ENCODE data around the gene SPR. TPM values are rescaled to one million over a fixed set of nuclear protein-coding genes. Genes with fewer than 3 reads are reported as not detected.
A peak's percentile ranks its signal among the peaks of the same experiment; 100 is the strongest.

Gene SPR
- total RNA-seq, 4 donors from 2014 or later: 30.3 to 57.0 (median 50.3) TPM

DNA sequence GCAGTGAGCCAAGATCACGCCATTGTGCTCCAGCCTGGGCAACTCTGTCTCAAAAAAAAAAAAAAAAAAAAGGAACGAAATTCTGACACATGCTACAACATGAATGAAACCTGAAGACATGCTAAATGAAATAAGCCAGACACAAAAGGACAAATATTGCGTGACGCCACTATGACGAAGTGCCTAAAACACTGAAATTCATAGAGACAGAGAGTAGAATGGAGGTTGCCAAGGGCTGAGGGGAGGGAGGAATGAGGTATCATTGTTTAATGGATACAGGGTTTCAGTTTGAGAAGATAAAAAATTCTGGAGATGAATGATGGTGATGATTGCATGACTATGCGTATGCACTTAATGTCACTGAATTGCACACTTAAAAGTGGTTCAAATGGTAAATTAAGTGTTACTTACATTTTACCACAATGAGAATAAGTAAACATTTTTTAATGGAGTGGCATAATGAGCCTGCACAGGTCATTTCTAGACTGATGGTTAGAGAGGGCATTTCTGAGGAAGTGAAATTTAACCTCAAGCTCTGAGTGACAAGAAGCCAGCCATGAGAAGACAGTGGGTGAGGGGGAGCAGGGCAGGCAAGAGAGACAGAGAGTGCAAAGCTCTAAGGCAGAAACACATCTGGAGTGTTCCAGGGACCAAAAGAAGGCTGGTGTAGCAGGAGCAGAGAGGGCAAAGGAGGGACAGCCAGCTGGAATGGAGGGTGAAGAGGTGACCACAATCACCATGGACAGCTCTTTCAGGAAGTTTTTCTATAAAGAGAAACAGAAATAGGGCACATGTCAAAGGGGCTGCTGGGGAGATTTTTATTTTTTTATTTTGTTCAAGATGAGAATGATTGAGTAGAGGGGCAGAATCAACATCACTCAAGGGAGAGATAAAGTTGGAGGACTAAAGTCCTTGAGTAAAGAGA, 40.8 kb upstream of the SPR start:
- no peak overlapping the region for H3K27ac ChIP-seq (replicated peaks in 1 of 4)
- no peak overlapping the region for H3K4me3 ChIP-seq
- intact Hi-C loops (cut with DNase I): no loop called here
- no peaks in the 10 kb centered on the region for H3K36me3 ChIP-seq
- 81% methylated on average over 6 of the region's 6 CpGs for WGBS
- peaks cover 0 to 19% (median 0%) of the 10 kb centered on the region in 4 donors for H3K27me3 ChIP-seq
- no peaks in the 10 kb centered on the region for H3K9me3 ChIP-seq
- peak; percentile 26 for DNase-seq (ENCODE audit: extremely low spot score)
- H3K4me1 ChIP-seq: no peaks in the 10 kb centered on the region
- TF ChIP-seq EP300 (IDR thresholded peaks at IDR 0.05) (no peak), POLR2A (IDR thresholded peaks at IDR 0.05; ENCODE audit: low read depth) (no peak), POLR2AphosphoS5 (IDR thresholded peaks at IDR 0.05) (no peak)
- TF ChIP-seq, protein P1, sequence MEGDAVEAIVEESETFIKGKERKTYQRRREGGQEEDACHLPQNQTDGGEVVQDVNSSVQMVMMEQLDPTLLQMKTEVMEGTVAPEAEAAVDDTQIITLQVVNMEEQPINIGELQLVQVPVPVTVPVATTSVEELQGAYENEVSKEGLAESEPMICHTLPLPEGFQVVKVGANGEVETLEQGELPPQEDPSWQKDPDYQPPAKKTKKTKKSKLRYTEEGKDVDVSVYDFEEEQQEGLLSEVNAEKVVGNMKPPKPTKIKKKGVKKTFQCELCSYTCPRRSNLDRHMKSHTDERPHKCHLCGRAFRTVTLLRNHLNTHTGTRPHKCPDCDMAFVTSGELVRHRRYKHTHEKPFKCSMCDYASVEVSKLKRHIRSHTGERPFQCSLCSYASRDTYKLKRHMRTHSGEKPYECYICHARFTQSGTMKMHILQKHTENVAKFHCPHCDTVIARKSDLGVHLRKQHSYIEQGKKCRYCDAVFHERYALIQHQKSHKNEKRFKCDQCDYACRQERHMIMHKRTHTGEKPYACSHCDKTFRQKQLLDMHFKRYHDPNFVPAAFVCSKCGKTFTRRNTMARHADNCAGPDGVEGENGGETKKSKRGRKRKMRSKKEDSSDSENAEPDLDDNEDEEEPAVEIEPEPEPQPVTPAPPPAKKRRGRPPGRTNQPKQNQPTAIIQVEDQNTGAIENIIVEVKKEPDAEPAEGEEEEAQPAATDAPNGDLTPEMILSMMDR (IDR thresholded peaks at IDR 0.05): no peak

DNA sequence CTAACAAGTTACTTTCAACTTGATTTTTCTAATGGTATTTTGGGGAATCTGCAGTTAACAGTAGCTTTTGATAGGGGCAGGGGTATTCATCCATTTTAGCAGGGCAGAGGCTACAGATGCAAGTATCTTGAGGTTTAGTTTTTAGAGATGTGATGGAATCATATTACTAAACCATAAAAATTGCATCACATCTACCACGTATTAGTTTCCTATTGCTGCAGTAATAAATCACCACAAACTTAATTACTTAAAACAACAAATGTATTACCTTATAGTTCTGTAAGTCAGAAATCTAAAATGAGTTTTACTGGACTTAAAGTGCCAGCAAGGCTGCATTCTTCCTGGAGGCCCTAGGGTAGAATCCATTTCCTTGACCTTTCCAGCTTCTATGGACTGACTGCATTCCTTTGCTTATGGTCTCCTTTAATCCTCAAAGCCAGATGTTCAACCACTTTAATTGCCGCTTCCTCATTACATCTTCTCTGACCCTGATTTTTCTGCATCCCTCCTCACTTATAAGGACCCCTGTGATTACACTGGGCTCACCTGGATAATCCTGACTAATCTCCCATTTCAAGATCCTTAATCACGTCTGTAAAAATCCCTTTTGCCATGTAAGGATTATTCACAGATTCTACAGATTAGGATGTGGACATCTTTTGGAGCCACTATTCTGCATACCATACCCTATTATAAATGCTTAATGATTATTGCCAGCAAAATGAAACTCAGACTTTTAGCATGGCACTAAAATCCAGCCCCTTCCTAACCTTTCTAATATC, 39.5 kb upstream of the SPR start:
- DNase-seq (ENCODE audit: extremely low spot score): peak; percentile 3
- no peaks in the 10 kb centered on the region for H3K4me1 ChIP-seq
- H3K27ac ChIP-seq (replicated peaks in 1 of 4): no peak overlapping the region
- TF ChIP-seq EP300 (IDR thresholded peaks at IDR 0.05) (no peak), POLR2AphosphoS5 (IDR thresholded peaks at IDR 0.05) (no peak), POLR2A (IDR thresholded peaks at IDR 0.05; ENCODE audit: low read depth) (no peak)
- TF ChIP-seq, protein P1 (IDR thresholded peaks at IDR 0.05): no peak
- H3K9me3 ChIP-seq: no peaks in the 10 kb centered on the region
- 66% methylated on average over 3 of the region's 3 CpGs for WGBS
- no peak overlapping the region for H3K4me3 ChIP-seq
- H3K27me3 ChIP-seq: peaks cover 0 to 24% (median 0%) of the 10 kb centered on the region in 4 donors
- no peaks in the 10 kb centered on the region for H3K36me3 ChIP-seq
- intact Hi-C loops (cut with DNase I): no loop called here

DNA sequence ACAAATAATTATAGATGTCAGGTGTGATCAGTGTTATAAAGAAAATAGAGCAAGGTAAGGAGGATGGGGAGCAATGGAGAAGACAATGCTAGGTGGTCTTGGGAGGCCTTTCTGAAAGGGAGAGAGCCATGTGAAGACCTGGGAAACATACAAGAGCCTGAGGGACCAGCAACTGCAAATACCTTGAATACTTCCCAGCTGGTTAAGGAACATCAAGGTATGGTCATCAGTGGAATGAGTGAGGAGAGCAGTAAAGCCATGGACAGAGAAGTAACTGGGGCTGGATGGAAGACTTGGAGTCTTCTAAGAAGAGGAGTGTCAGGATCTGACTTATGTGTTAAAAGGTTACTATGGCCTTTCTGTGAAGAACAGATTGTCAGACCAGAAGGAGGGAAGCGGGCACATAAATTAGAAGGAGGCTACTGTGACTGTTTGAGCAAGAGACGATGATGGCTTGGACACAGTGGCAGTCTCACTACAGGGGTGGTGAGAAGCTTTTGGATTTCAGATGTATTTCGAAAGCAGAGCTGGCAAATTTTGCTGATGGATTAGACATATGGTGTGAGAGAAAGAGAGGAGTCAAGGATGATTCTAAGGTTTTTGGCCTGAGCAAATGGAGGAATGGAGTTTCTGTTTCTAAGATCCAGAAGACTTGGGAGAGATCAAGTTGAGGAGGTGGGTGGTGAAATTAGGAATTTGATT, 38.6 kb upstream of the SPR start:
- intact Hi-C loops (cut with DNase I): no loop called here
- H3K4me1 ChIP-seq: no peaks in the 10 kb centered on the region
- H3K36me3 ChIP-seq: no peaks in the 10 kb centered on the region
- no peaks in the 10 kb centered on the region for H3K9me3 ChIP-seq
- peaks cover 0 to 19% (median 0%) of the 10 kb centered on the region in 4 donors for H3K27me3 ChIP-seq
- DNase-seq (ENCODE audit: extremely low spot score): peak; percentile 34
- 91% methylated on average over 3 of the region's 3 CpGs for WGBS
- TF ChIP-seq, protein P1 (IDR thresholded peaks at IDR 0.05): no peak
- no peak for TF ChIP-seq POLR2AphosphoS5 (IDR thresholded peaks at IDR 0.05)
- no peak for TF ChIP-seq POLR2A (IDR thresholded peaks at IDR 0.05; ENCODE audit: low read depth)
- no peak for TF ChIP-seq EP300 (IDR thresholded peaks at IDR 0.05)
- no peak overlapping the region for H3K27ac ChIP-seq (replicated peaks in 1 of 4)
- H3K4me3 ChIP-seq: no peak overlapping the region

DNA sequence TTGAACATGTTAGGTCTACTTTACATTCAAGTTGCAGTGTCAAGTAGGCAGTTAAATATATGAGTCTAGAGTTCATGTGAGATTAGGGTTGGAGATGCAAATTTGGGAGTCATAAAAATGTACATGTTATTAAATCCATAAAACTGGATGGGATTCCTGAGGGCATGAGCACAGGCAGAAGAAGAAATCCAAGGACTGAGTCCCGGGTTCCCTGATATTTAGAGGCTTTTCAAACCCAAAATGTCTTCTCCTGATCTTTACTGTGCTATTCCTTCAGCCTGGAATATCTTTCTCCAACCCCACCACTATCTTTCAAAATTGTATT, 38.1 kb upstream of the SPR start:
- no peak for DNase-seq (ENCODE audit: extremely low spot score)
- no peak overlapping the region for H3K4me3 ChIP-seq
- H3K36me3 ChIP-seq: no peaks in the 10 kb centered on the region
- H3K27ac ChIP-seq (replicated peaks in 1 of 4): no peak overlapping the region
- intact Hi-C loops (cut with DNase I): no loop called here
- H3K9me3 ChIP-seq: no peaks in the 10 kb centered on the region
- TF ChIP-seq POLR2AphosphoS5 (IDR thresholded peaks at IDR 0.05) (no peak), EP300 (IDR thresholded peaks at IDR 0.05) (no peak), POLR2A (IDR thresholded peaks at IDR 0.05; ENCODE audit: low read depth) (no peak)
- TF ChIP-seq, protein P1 (IDR thresholded peaks at IDR 0.05): no peak
- H3K4me1 ChIP-seq: no peaks in the 10 kb centered on the region
- 85% methylated on average over 1 of the region's 1 CpG for WGBS
- peaks cover 0 to 19% (median 0%) of the 10 kb centered on the region in 4 donors for H3K27me3 ChIP-seq

All from esophagus muscularis mucosa (tissue), 4 donors.